WERI-Rb-1 (cell line): ENCODE data around the gene RAB35.

Source experiments
- DNase-seq: peaks from one replicate; pipeline ENCODE4 v3.0.0-alpha.2; 2020
- H3K27ac ChIP-seq: fragments of 250-450 bp; sonication (Bioruptor Pico); 2 replicates; pipeline ENCODE4 v1.5.1; 2020; ENCODE audit warnings: mild to moderate bottlenecking, moderate library complexity
- H3K27me3 ChIP-seq: fragments of 250-450 bp; sonication (Bioruptor Pico); 2 replicates; pipeline ENCODE4 v1.5.1; 2021; ENCODE audit warnings: mild to moderate bottlenecking, low read depth, moderate library complexity; ENCODE audit not compliant: insufficient read depth, severe bottlenecking
- H3K36me3 ChIP-seq: fragments of 250-450 bp; sonication (Bioruptor Pico); 2 replicates; pipeline ENCODE4 v1.5.1; 2020; ENCODE audit warnings: mild to moderate bottlenecking, moderate library complexity
- H3K4me3 ChIP-seq: 2 replicates; pipeline ENCODE4 v1.5.1; 2011; ENCODE audit warnings: low read depth, mild to moderate bottlenecking, control low read depth, low read length
- H3K9me3 ChIP-seq: fragments of 250-450 bp; sonication (Bioruptor Pico); 2 replicates; pipeline ENCODE4 v1.5.1; 2021; ENCODE audit warnings: mild to moderate bottlenecking, moderate library complexity; ENCODE audit not compliant: severe bottlenecking
- CTCF ChIP-seq: IDR thresholded peaks from 2 replicates; pipeline ENCODE4 v1.5.1; 2011; ENCODE audit warnings: low read depth, mild to moderate bottlenecking, control low read depth, inconsistent platforms, low read length

The RAB35 gene

DNA sequence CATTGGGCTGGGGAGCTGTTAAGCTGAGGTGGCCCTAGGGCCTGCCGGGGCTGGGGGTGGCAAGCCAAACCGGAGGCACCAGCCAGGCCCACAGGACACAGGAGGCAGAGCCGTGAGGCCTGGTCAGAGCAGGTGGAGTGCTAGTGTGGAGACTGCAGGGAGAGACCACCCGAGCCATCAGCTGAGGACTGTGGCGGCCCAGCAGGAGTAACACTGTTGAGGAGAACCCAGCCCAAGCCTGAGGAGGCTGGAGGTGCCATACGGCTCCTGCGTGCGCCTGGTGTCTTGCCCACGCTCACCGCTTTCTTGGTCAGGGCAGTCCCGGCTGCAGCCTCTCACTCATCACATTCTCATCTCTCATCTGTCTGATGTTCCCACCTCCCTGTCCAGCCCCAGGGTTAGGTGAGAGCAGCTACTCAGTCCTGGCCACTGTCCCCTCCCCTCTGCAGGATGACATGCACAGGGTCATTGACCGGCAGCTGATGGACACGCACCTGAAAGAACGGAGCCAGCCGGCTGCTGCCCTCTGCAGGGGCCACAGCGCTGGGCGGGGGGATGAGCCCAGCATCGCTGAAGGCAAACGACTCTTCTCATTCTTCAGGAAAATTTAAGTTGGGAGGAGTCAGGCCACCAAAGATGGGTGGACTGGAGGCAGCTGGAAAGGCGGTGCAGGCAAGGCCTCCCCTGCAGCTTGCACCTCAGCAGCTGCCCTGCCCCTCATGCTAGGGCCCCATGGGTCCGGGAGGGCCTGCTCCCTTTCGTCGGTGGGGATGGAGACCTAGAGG lies 23.8 kb downstream of the RAB35 start:
- no peak for DNase-seq
- Histone ChIP-seq H3K27ac (no peak overlapping the region), H3K36me3 (peaks cover 38% of the 10 kb centered on the region), H3K27me3 (no peaks in the 10 kb centered on the region), H3K4me3 (no peak overlapping the region), H3K9me3 (no peaks in the 10 kb centered on the region)
- TF ChIP-seq CTCF, result no peak

- H3K27ac ChIP-seq, result no peak overlapping the region
- peaks cover 27% of the 10 kb centered on the region for H3K36me3 ChIP-seq
- DNase-seq, result no peak
- no peak overlapping the region for H3K4me3 ChIP-seq
- H3K9me3 ChIP-seq, result no peaks in the 10 kb centered on the region
- no peak for TF ChIP-seq CTCF
- H3K27me3 ChIP-seq, result no peaks in the 10 kb centered on the region
Measured at GRCh38 chr12:120091371-120092090, 25.0 kb downstream of the RAB35 start.

GRCh38 chr12:120090626-120091295 lies 25.8 kb downstream of the RAB35 start:
- no peak for TF ChIP-seq CTCF
- Histone ChIP-seq H3K9me3 (no peaks in the 10 kb centered on the region), H3K27ac (no peak overlapping the region)

DNA sequence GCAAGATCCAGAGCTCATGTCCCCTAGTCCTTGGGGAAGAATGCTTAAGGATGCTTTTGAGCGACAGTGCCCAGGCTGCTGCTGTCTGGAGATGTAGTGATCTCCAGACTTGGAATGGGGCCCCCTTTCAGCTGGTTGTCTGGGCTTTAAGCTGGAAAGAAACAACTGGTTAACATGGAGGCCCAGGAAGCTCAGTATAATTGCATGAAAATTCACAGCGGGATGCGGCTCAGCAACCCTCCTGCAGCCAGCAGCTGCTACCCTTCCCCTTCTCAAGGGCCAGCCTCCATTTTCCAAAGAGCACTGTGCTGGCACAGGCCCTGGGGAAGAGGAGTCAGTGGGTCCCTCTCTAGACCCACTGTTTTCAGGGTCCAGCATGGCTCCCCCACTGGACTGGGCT lies 26.3 kb downstream of the RAB35 start:
- Histone ChIP-seq H3K27me3 (no peaks in the 10 kb centered on the region), H3K9me3 (no peaks in the 10 kb centered on the region), H3K4me3 (no peak overlapping the region), H3K27ac (no peak overlapping the region), H3K36me3 (peaks cover 23% of the 10 kb centered on the region)
- TF ChIP-seq CTCF, result no peak
- DNase-seq, result no peak

More at GRCh38 chr12:120090626-120091295, 25.8 kb downstream of the RAB35 start:
- no peak overlapping the region for H3K4me3 ChIP-seq
- DNase-seq, result no peak
- no peaks in the 10 kb centered on the region for H3K27me3 ChIP-seq
- peaks cover 20% of the 10 kb centered on the region for H3K36me3 ChIP-seq

- Histone ChIP-seq H3K27me3 (no peaks in the 10 kb centered on the region), H3K27ac (no peak overlapping the region), H3K4me3 (no peak overlapping the region), H3K36me3 (peaks cover 26% of the 10 kb centered on the region), H3K9me3 (no peaks in the 10 kb centered on the region)
- no peak for DNase-seq
- no peak for TF ChIP-seq CTCF
Measured at GRCh38 chr12:120089796-120090195, 26.8 kb downstream of the RAB35 start.
